ENCODE measurements around the gene CELSR2. TPM values are rescaled to one million over a fixed set of nuclear protein-coding genes. Genes with fewer than 3 reads are reported as not detected.

The CELSR2 gene
- total RNA-seq, 3 donors from 2014 or later (not counting 1 experiment from before 2014, with no cell fraction given), result 7.1 to 9.7 (median 7.4) TPM

- no peak for TF ChIP-seq CTCF (IDR thresholded peaks at IDR 0.05)
- Mint-ChIP-seq H3K4me1 (peaks cover 0 to 5% of the 10 kb centered on the region in 2 donors), H3K9me3 (no peaks in the 10 kb centered on the region), H3K36me3 (no peaks in the 10 kb centered on the region), H3K27ac (no peak overlapping the region), H3K4me3 (no peak overlapping the region), H3K27me3 (ENCODE audit: low read depth in 2 of 2) (no peaks in the 10 kb centered on the region)
- ATAC-seq (no peak), DNase-seq (no peak)
- Histone ChIP-seq H3K27ac (ENCODE audit: low read length) (no peak overlapping the region), H3K36me3 (ENCODE audit: control insufficient read depth, insufficient read depth, low read length) (no peaks in the 10 kb centered on the region), H3K4me3 (ENCODE audit: low read length) (no peak overlapping the region), H3K4me1 (ENCODE audit: control insufficient read depth, insufficient read depth, low read length) (peaks cover 7% of the 10 kb centered on the region), H3K27me3 (ENCODE audit: control insufficient read depth, insufficient read depth, low read length) (no peaks in the 10 kb centered on the region), H3K9me3 (ENCODE audit: control insufficient read depth, insufficient read depth, low read length) (no peaks in the 10 kb centered on the region)
- WGBS (ENCODE audit: insufficient coverage), result 95% methylated on average over 17 of the region's 17 CpGs
- intact Hi-C loops (cut with micrococcal nuclease), result no loop called here
These were observed 18.5 kb downstream of the CELSR2 start for GRCh38 chr1:109267743-109268300.

GRCh38 chr1:109268431-109269211, 19.3 kb downstream of the CELSR2 start:
- Histone ChIP-seq H3K27me3 (ENCODE audit: control insufficient read depth, insufficient read depth, low read length) (no peaks in the 10 kb centered on the region), H3K27ac (ENCODE audit: low read length) (no peak overlapping the region), H3K4me3 (ENCODE audit: low read length) (no peak overlapping the region), H3K9me3 (ENCODE audit: control insufficient read depth, insufficient read depth, low read length) (no peaks in the 10 kb centered on the region), H3K4me1 (ENCODE audit: control insufficient read depth, insufficient read depth, low read length) (peaks cover 2% of the 10 kb centered on the region), H3K36me3 (ENCODE audit: control insufficient read depth, insufficient read depth, low read length) (no peaks in the 10 kb centered on the region)
- Mint-ChIP-seq H3K27ac (no peak overlapping the region), H3K4me1 (peaks cover 0 to 2% of the 10 kb centered on the region in 2 donors), H3K36me3 (no peaks in the 10 kb centered on the region), H3K27me3 (ENCODE audit: low read depth in 2 of 2) (no peaks in the 10 kb centered on the region), H3K4me3 (no peak overlapping the region), H3K9me3 (no peaks in the 10 kb centered on the region)
- TF ChIP-seq CTCF (IDR thresholded peaks at IDR 0.05), result no peak
- WGBS (ENCODE audit: insufficient coverage), result 93% methylated on average over 29 of the region's 29 CpGs
- intact Hi-C loops (cut with micrococcal nuclease), result no loop called here
- ATAC-seq (no peak), DNase-seq (no peak)

- Mint-ChIP-seq H3K9me3 (no peaks in the 10 kb centered on the region), H3K4me1 (peaks cover 0 to 5% of the 10 kb centered on the region in 2 donors), H3K4me3 (no peak overlapping the region), H3K27me3 (ENCODE audit: low read depth in 2 of 2) (no peaks in the 10 kb centered on the region), H3K27ac (peak overlapping the region in 1 of 2 donors; percentile 61), H3K36me3 (no peaks in the 10 kb centered on the region)
- no peaks in the 10 kb centered on the region for H3K9me3 ChIP-seq (ENCODE audit: control insufficient read depth, insufficient read depth, low read length)
- H3K27me3 ChIP-seq (ENCODE audit: control insufficient read depth, insufficient read depth, low read length), result no peaks in the 10 kb centered on the region
- H3K4me3 ChIP-seq (ENCODE audit: low read length), result no peak overlapping the region
- no peaks in the 10 kb centered on the region for H3K36me3 ChIP-seq (ENCODE audit: control insufficient read depth, insufficient read depth, low read length)
- H3K27ac ChIP-seq (ENCODE audit: low read length), result no peak overlapping the region
- WGBS (ENCODE audit: insufficient coverage), result 92% methylated on average over 33 of the region's 33 CpGs
- intact Hi-C loops (cut with micrococcal nuclease), result no loop called here
- TF ChIP-seq CTCF (IDR thresholded peaks at IDR 0.05), result no peak
- DNase-seq (no peak), ATAC-seq (no peak)
- no peaks in the 10 kb centered on the region for H3K4me1 ChIP-seq (ENCODE audit: control insufficient read depth, insufficient read depth, low read length)
These were observed 20.1 kb downstream of the CELSR2 start for GRCh38 chr1:109269212-109269980.

All from natural killer cell (primary cell).